ENCODE measurements around the gene MED4. TPM values are rescaled to one million over a fixed set of nuclear protein-coding genes. Genes with fewer than 3 reads are reported as not detected.

MED4 gene
- total and polyA plus RNA-seq, 9 of the 15 experiments (the other 6 are each of a cell fraction or from before 2014, with no cell fraction given): 24.5 to 87.3 (median 58.3) TPM

DNA sequence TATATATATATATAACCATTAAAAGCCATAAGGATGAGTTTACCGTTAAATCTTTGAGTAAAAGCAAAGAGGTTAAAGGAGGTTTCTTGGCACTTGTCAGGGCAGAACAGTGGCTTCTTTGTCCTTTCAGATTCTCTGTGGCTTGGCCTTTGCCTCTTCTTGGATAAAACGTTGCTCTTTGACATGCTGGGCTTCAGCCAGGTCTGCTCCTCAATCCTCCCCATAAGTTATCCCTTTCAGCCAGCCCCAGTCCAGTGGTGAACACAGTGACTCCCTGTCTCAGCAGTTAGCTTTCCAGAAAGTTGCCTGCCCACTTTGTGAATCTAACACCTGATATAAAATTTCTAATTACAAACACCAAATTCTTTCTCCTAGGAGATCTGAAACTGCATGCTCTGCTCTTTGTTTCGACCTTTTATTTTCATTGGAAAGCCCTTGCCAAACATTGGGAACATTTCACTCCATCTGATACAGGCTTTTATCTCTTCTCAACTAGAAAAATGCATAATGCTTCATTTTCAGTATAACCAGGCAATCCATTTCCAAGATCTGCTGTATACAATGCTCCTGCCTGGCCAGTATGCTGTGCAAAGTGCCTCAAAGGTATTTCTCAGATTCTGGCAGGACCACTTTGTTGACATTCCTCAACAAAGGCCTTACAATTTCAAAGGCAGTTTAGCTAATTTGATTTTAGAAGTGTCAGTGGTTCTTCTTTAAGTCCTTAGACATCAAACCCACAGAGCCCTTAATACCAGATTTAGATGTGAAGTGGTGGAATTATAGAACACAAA, 16.2 kb upstream of the MED4 start:
- FAIRE-seq: no peak
- no TSS peak for BruUV-seq (replicated peaks)
- Histone ChIP-seq H2AFZ (ENCODE audit: low read depth, low read length) (no peak overlapping the region), H3K27me3 (ENCODE audit: control insufficient read depth in 2 of 2, insufficient read depth in 2 of 2, low read length in 2 of 2) (no peaks in the 10 kb centered on the region), H3K4me3 (no peak overlapping the region), H3K9ac (ENCODE audit: insufficient read depth in 1 of 2, low read depth in 2 of 2, low read length in 2 of 2) (no peak overlapping the region), H3K4me2 (ENCODE audit: insufficient read depth, low read length) (no peak overlapping the region), H3K79me2 (ENCODE audit: control insufficient read depth, insufficient read depth, low read length) (no peaks in the 10 kb centered on the region), H4K20me1 (replicated peaks; ENCODE audit: control insufficient read depth, insufficient read depth, low read length) (no peaks in the 10 kb centered on the region), H3K27ac (ENCODE audit: extremely low read depth, low read depth, low read length) (no peak overlapping the region), H3K9me1 (ENCODE audit: control insufficient read depth, insufficient read depth, low read length) (no peaks in the 10 kb centered on the region), H3K36me3 (ENCODE audit: control insufficient read depth, insufficient read depth, low read length) (no peaks in the 10 kb centered on the region), H3K4me1 (replicated peaks in 1 of 2; ENCODE audit: control insufficient read depth in 2 of 2, insufficient read depth in 2 of 2, low read length in 2 of 2) (no peaks in the 10 kb centered on the region), H3K9me3 (replicated peaks; ENCODE audit: control insufficient read depth, insufficient read depth, low read depth, low read length) (no peaks in the 10 kb centered on the region)
- no peak for DNase-seq (ENCODE audit: extremely low read depth in 1 of 4, low spot score in 3 of 4)
- ChIA-PET CTCF (ENCODE audit: low intra/inter-chr PET ratio) (no interaction called here), POLR2A (no interaction called here)
- WGBS (ENCODE audit: insufficient coverage, low coverage, missing lambda C conversion rate): 0% methylated on average over 3 of the region's 3 CpGs
- intact Hi-C loops (cut with micrococcal nuclease): no loop called here
- TF ChIP-seq RCOR1 (IDR thresholded peaks at IDR 0.05; ENCODE audit: borderline replicate concordance in 1 of 2, low read depth in 2 of 2, low read length in 2 of 2) (no peak), MCM3 (IDR thresholded peaks at IDR 0.05) (no peak), TCFL5 (CRISPR knock-in tag; conservative IDR thresholded peaks at IDR 0.05) (no peak), PURB (CRISPR knock-in tag; IDR thresholded peaks at IDR 0.05; ENCODE audit: low read depth) (no peak), NR1H2 (CRISPR knock-in tag; IDR thresholded peaks at IDR 0.05) (no peak), PHF21A (IDR thresholded peaks at IDR 0.05; ENCODE audit: borderline replicate concordance, low read depth) (no peak), SPI1 (IDR thresholded peaks at IDR 0.05; ENCODE audit: borderline replicate concordance, low read depth, low read length) (no peak), KAT2B (IDR thresholded peaks at IDR 0.05; ENCODE audit: low read depth, low read length) (no peak), JUNB (CRISPR knock-in tag; conservative IDR thresholded peaks at IDR 0.05) (no peak)
- TF ChIP-seq, protein P1, sequence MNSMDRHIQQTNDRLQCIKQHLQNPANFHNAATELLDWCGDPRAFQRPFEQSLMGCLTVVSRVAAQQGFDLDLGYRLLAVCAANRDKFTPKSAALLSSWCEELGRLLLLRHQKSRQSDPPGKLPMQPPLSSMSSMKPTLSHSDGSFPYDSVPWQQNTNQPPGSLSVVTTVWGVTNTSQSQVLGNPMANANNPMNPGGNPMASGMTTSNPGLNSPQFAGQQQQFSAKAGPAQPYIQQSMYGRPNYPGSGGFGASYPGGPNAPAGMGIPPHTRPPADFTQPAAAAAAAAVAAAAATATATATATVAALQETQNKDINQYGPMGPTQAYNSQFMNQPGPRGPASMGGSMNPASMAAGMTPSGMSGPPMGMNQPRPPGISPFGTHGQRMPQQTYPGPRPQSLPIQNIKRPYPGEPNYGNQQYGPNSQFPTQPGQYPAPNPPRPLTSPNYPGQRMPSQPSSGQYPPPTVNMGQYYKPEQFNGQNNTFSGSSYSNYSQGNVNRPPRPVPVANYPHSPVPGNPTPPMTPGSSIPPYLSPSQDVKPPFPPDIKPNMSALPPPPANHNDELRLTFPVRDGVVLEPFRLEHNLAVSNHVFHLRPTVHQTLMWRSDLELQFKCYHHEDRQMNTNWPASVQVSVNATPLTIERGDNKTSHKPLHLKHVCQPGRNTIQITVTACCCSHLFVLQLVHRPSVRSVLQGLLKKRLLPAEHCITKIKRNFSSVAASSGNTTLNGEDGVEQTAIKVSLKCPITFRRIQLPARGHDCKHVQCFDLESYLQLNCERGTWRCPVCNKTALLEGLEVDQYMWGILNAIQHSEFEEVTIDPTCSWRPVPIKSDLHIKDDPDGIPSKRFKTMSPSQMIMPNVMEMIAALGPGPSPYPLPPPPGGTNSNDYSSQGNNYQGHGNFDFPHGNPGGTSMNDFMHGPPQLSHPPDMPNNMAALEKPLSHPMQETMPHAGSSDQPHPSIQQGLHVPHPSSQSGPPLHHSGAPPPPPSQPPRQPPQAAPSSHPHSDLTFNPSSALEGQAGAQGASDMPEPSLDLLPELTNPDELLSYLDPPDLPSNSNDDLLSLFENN (IDR thresholded peaks at IDR 0.05; ENCODE audit: low read depth in 2 of 2, low read length in 2 of 2): no peak
- in situ Hi-C loops (cut with MboI): no loop called here
- no peak for ATAC-seq
